HepG2 (cell line): ENCODE data around the gene CHPF. TPM values are rescaled to one million over a fixed set of nuclear protein-coding genes. Genes with fewer than 3 reads are reported as not detected.

Experiments used
- HMG20A ChIP-seq: IDR thresholded peaks from 2 replicates; pipeline ENCODE4 v1.6.1; 2016; ENCODE audit warnings: borderline replicate concordance
- HMGXB3 ChIP-seq: sonication (generic); formaldehyde crosslinking; IDR thresholded peaks from 2 replicates; pipeline ENCODE4 v1.4.0; 2020; ENCODE audit warnings: missing genetic modification reagents, borderline replicate concordance
- HOXA7 ChIP-seq: sonication (generic); formaldehyde crosslinking; IDR thresholded peaks from 2 replicates; pipeline ENCODE4 v1.8.1; 2022; ENCODE audit warnings: mild to moderate bottlenecking, missing genetic modification reagents, moderate library complexity
- NFYB ChIP-seq: sonication (generic); formaldehyde crosslinking; IDR thresholded peaks from 2 replicates; pipeline ENCODE4 v1.4.0; 2020; ENCODE audit warnings: missing genetic modification reagents
- NPAS2 ChIP-seq: sonication (generic); formaldehyde crosslinking; IDR thresholded peaks from 2 replicates; pipeline ENCODE4 v1.8.0; 2022; ENCODE audit warnings: mild to moderate bottlenecking, missing genetic modification reagents, borderline replicate concordance
- PLSCR1 ChIP-seq: sonication (generic); formaldehyde crosslinking; IDR thresholded peaks from 2 replicates; pipeline ENCODE4 v1.5.0; 2020; ENCODE audit warnings: missing genetic modification reagents, mild to moderate bottlenecking, borderline replicate concordance
- SIN3A ChIP-seq: IDR thresholded peaks from 2 replicates; pipeline ENCODE4 v1.6.1; 2011; ENCODE audit warnings: low read depth, mild to moderate bottlenecking, control low read depth, low read length, borderline replicate concordance
- THAP7 ChIP-seq: sonication (generic); formaldehyde crosslinking; IDR thresholded peaks from 2 replicates; pipeline ENCODE4 v1.8.1; 2023; ENCODE audit warnings: mild to moderate bottlenecking, missing genetic modification reagents
- ZFP36L1 ChIP-seq: sonication (generic); formaldehyde crosslinking; IDR thresholded peaks from 2 replicates; pipeline ENCODE4 v1.8.0; 2022; ENCODE audit warnings: mild to moderate bottlenecking, missing genetic modification reagents, moderate library complexity
- ZFP37 ChIP-seq: sonication (generic); formaldehyde crosslinking; IDR thresholded peaks from 2 replicates; pipeline ENCODE4 v1.4.0; 2020; ENCODE audit warnings: missing genetic modification reagents, borderline replicate concordance
- ZMYM2 ChIP-seq: sonication (generic); formaldehyde crosslinking; IDR thresholded peaks from 2 replicates; pipeline ENCODE4 v1.8.0; 2022; ENCODE audit warnings: mild to moderate bottlenecking, missing genetic modification reagents
- ZNF136 ChIP-seq: sonication (generic); formaldehyde crosslinking; IDR thresholded peaks from 2 replicates; pipeline ENCODE4 v1.8.1; 2022; ENCODE audit warnings: low read depth, mild to moderate bottlenecking, moderate library complexity, missing genetic modification reagents
- ZNF180 ChIP-seq: sonication (generic); formaldehyde crosslinking; IDR thresholded peaks from 2 replicates; pipeline ENCODE4 v1.4.0; 2020; ENCODE audit warnings: low read depth, missing genetic modification reagents, borderline replicate concordance
- ZNF292 ChIP-seq: sonication (generic); formaldehyde crosslinking; IDR thresholded peaks from 2 replicates; pipeline ENCODE4 v1.8.1; 2022; ENCODE audit warnings: mild to moderate bottlenecking, low read depth, missing genetic modification reagents, borderline replicate concordance
- ZNF326 ChIP-seq: sonication (generic); formaldehyde crosslinking; IDR thresholded peaks from 2 replicates; pipeline ENCODE4 v1.4.0; 2020; ENCODE audit warnings: missing genetic modification reagents, borderline replicate concordance
- ZNF362 ChIP-seq: sonication (generic); formaldehyde crosslinking; IDR thresholded peaks from 2 replicates; pipeline ENCODE4 v1.4.0; 2020; ENCODE audit warnings: missing genetic modification reagents, mild to moderate bottlenecking, borderline replicate concordance
- ZNF484 ChIP-seq: sonication (generic); formaldehyde crosslinking; IDR thresholded peaks from 2 replicates; pipeline ENCODE4 v1.5.1; 2020; ENCODE audit warnings: mild to moderate bottlenecking, low read depth, missing genetic modification reagents, borderline replicate concordance
- ZNF746 ChIP-seq: sonication (generic); formaldehyde crosslinking; IDR thresholded peaks from 2 replicates; pipeline ENCODE4 v1.8.0; 2022; ENCODE audit warnings: mild to moderate bottlenecking, missing genetic modification reagents
- ZNF770 ChIP-seq: sonication (generic); formaldehyde crosslinking; IDR thresholded peaks from 2 replicates; pipeline ENCODE4 v1.5.0; 2020; ENCODE audit warnings: mild to moderate bottlenecking, missing genetic modification reagents
- polyA plus RNA-seq, 8 experiments: library from polyadenylated mRNA; depleted of rRNA in 3 of 8; stranded (reverse) in 7 of 8; unstranded in 1 of 8; fragments of >200 nt; fragmentation: Illumina TruSeq in 4 of 8; extraction: Trizol in 4 of 8; gene quantifications; 2 replicates each; pipeline versions ENCODE4 v1.2.1 to v1.2.3, GENCODE V29; 2011 to 2016; ENCODE audit warnings: low read depth in 4 of 8, missing spikeins in 1 of 8, mixed read lengths in 1 of 8; ENCODE audit not compliant: insufficient read depth in 1 of 8
- total RNA-seq, 5 experiments: library from RNA; depleted of rRNA; stranded (reverse); fragments of >200 nt; fragmentation: Illumina TruSeq; extraction: Trizol; gene quantifications; 2 replicates each; pipeline ENCODE4 v1.2.3, GENCODE V29; 2016; ENCODE audit warnings: low read depth in 1 of 5

CHPF gene
- total and polyA plus RNA-seq, 2 of the 13 experiments (the other 11 are each of a cell fraction or from before 2014, with no cell fraction given): 79.6 to 111 TPM

GRCh38 chr2:219543596-219544358 lies at the start of gene CHPF, which contains the start of gene TMEM198 (continued):
- TF ChIP-seq ZNF770 (peak; percentile 43), THAP7 (CRISPR knock-in tag) (no peak), SIN3A (peak; percentile 97), ZNF326 (CRISPR knock-in tag) (0 out of 2 replicates have a peak, but pooled peaks have one; percentile 25), HMG20A (peak; percentile 53; the same call in 1 of the 2 replicates), PLSCR1 (CRISPR knock-in tag) (no peak; the same call in 1 of the 2 replicates), ZNF180 (CRISPR knock-in tag) (peak; percentile 87; the same call in 1 of the 2 replicates), HMGXB3 (CRISPR knock-in tag) (peak; percentile 85; the same call in 1 of the 2 replicates), NFYB (CRISPR knock-in tag) (peak; percentile 82), HOXA7 (CRISPR knock-in tag) (no peak), ZMYM2 (CRISPR knock-in tag) (no peak), ZFP36L1 (CRISPR knock-in tag) (peak; percentile 92; the same call in 1 of the 2 replicates), ZNF292 (CRISPR knock-in tag) (peak; percentile 60; the same call in 1 of the 2 replicates), ZNF746 (CRISPR knock-in tag) (peak; percentile 42; the same call in 1 of the 2 replicates), ZFP37 (CRISPR knock-in tag) (peak; percentile 95; the same call in 1 of the 2 replicates), ZNF362 (CRISPR knock-in tag) (no peak), ZNF136 (CRISPR knock-in tag) (peak; percentile 97), NPAS2 (CRISPR knock-in tag) (no peak), ZNF484 (CRISPR knock-in tag) (no peak)
